Glomerular endothelial cell (primary cell): ENCODE results near the gene SLC22A16. TPM values are rescaled to one million over a fixed set of nuclear protein-coding genes. Genes with fewer than 3 reads are reported as not detected.
"Not testable (repeated sequence)": the region's sequence is repeated elsewhere in the genome, so short reads cannot be mapped to it uniquely, and the experiment has no call there.

Source experiments
- DNase-seq: peaks from one replicate; pipeline ENCODE4 v3.0.0-alpha.2; 2011; ENCODE audit warnings: low read depth, low spot score; ENCODE audit errors: extremely low read depth
- total RNA-seq: library from RNA; depleted of rRNA; stranded (reverse); fragments of >200 nt; gene quantifications from 2 replicates; pipeline ENCODE4 v1.2.3, GENCODE V29; 2015

The SLC22A16 gene, protein sequence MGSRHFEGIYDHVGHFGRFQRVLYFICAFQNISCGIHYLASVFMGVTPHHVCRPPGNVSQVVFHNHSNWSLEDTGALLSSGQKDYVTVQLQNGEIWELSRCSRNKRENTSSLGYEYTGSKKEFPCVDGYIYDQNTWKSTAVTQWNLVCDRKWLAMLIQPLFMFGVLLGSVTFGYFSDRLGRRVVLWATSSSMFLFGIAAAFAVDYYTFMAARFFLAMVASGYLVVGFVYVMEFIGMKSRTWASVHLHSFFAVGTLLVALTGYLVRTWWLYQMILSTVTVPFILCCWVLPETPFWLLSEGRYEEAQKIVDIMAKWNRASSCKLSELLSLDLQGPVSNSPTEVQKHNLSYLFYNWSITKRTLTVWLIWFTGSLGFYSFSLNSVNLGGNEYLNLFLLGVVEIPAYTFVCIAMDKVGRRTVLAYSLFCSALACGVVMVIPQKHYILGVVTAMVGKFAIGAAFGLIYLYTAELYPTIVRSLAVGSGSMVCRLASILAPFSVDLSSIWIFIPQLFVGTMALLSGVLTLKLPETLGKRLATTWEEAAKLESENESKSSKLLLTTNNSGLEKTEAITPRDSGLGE
- not detected in 2 replicates for total RNA-seq

DNA sequence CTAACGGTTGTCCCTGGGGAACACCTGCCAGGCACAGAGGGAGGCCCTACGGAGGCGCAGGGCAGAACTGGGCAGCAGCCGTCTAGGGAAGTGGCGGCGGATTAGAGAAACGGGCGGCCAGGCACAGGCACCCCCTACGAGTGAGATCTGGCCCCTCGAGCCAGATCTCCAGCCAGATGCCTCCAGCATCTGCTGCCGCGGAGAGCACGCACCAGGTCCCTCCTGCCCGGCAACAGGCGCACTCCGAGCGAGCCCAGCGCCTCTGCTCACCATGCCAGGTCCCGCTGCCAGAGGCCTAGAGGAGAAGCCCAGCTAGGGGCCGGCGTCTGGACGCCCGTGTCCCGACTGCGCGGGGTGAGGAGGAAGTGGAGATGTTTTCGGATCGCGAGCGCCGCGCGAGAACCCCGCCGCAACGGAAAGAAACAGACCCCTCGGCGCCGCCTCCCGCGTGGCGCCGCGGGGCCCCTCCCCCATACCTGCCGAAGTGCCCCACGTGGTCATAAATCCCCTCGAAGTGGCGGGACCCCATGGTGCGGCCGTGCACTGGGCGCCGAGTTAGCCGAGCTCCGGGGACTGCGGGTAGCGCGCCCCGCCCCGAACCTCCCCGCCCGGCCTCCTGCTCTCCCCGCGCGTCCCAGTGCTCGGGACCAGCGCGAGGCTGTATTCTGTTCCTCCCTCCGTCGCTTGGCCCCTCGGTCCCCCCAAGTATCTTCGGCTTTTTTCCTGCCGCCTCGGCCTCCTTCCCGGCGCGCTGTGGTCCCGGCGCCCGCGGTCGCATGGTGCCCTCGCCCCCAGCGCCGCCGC lies at the start of gene SLC22A16:
TSS of gene SLC22A16 (minus strand) at position 568 of the 804 bp plus-strand sequence. CDS start at position 529, 39 bp downstream.
- no peak for DNase-seq

DNA sequence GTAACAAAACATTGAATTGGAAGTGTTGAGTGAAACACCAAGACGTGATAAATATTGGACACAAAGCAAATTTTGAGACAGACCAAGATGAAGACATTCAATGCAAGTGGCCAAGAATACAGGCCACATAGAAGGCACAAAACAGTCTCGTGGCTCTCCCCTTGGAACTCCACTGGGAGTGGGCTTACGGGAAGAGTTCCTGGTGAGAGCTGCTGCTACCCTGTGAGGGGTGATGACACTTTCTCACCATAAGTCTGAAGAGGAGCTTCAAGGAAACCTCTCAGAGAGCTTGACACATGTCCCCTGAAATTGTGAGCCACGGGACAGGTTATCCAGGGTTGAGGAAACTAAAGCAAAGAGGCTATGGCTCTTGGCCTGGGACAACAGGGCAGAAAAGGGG lies 48.6 kb upstream of the SLC22A16 start:
- DNase-seq = no peak

DNA sequence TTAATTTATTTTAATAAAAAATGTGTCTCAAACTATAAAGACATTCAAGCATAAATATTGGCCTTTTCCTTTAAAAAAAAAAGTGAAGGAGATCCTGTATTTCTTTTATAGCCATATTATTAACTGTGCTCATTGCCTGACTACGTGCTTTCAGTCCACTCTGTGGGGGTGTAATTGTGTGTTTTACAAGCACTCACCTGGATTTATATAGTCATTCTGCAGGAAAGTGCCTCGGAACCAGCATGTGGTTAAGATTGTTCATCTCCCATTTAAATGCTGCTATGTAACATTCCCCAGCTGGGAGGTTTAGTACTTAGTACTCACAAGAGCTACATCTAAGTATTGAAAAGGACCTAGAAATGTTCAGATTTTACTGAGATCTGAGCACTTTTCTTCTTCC lies 47.9 kb upstream of the SLC22A16 start:
- DNase-seq = no peak

DNA sequence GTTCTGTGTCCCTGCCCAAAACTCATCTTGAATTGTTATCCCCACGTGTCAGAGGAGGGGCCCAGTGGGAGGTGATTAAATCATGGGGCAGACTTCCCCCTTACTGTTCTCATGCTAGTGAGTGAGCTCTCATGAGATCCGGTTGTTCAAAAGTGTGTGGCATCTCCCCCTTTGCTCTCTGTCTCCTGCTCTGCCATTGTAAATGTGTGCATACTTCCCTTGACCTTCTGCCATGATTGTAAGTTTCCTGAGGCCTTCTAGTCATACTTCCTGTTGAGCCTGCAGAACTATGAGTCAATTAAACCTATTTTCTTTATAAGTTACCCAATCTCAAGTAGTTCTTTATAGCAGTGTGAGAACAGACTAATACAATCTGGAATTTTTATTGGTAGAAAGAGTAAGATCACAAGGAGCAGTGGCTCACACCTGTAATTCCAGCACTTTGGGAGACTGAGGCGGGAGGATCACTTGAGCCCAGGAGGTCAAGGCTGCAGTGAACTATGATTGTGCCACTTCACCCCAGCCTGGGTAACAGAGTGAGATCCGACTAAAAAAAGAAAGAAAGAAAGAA lies 47.1 kb upstream of the SLC22A16 start:
- DNase-seq = no peak

DNA sequence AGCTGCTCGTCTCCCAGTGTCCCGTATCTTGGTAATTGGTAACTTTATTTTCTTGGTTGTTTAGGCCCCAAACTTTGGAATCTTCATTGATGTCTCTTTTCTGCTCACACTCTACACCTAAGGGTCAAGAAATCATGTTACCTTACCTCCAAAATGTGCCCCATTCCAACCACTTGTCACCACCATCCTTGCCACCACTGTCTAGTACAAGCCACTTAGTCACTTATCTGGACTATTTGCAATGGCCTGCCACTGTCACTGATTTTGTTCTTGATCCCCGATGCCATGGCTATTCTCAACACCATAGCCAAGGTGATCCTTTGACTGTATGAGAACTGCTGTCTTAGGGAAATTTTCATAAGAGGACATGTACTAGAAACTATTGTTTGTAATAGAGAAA lies 46.0 kb upstream of the SLC22A16 start:
- DNase-seq = no peak

DNA sequence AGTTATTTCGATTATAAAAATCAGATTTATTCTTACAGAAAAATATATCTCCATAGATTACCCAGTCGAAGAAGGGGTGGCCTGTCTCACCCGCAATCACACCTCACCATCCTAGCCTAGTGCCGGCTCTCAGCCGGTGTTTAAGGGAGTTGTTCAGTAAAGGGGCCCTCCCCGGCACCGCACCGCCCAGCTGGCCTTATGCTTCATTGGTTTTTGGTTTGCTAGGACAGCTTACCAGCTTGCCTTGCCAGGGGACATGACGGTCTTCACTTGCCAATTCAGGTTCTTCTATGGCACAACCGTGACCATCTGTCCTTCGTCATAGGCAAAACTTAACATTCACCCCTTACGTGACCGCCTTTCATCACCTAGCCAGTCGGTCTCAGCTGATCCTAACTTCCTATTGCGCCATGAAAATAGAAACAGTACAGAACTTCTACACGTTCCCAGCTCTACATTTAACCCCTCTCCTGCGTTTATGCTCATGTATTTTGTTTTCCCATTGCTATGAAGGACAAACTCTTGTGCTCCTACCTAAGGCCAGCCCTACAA lies 44.7 kb upstream of the SLC22A16 start:
- no peak for DNase-seq

DNA sequence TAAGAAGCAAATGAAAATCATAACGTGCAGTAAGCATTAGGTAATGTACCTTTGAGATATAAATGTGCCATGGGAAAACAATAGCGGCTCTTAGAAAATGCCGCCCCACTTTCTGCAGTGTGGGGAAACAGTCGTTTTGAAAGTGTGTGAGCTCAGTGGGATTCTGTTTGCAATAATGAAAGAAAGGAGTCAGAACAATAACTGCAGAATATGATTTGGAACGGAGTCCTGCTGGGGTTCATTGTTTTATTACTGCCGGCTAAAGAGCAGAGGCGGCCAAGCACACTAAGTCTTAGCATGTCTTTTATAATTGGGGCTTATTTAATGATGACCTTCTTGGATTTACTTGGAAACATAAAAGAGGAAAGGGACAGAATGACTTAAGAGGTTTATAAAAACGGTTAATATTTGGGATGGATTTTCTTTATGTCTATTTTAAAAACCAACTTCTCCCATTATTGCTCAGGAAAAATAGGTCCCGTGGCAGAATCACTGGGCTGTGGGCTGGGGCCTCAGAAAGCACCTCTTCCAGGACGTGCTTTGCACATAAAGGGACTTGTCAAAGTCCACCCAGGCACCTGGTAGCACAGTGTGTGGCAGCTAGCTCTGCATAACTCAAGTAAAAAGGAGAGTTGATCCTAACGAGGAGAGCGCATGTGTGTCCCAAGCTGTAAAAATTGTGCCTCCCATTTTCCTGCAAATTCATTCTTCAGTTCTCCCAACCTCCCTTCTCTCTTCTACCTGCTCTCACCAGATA lies 44.0 kb upstream of the SLC22A16 start:
- no peak for DNase-seq

DNA sequence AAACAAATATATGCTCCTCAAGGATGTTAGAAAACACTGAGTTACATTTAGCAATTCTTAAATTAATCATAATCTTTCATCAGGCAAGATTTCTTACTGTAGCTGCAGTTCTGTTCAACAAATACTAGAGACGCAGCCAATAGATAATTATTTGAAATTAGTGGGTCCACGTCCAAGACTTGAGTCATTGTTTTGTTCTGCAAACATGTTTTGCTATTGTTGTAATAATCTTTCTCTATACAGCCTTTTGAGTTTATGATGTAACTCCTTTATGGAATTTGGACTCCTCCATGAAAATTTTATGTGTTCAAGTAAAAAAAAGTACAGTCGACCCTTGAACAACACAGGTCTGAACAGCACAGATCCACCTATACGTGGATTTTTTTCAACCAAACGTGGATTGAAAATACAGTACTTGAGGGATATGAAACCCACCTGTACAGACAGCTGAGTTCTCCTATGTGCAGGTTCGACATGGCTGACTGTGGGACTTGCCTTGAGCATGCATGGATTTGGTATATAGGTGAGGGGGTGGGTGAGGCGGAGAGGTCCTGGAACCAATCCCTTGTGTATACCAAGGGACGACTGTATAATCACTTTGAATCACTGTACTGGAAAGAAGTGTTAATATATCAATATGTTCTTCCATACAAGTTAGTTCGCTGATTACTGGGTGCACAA lies 41.3 kb upstream of the SLC22A16 start:
- DNase-seq = no peak

DNA sequence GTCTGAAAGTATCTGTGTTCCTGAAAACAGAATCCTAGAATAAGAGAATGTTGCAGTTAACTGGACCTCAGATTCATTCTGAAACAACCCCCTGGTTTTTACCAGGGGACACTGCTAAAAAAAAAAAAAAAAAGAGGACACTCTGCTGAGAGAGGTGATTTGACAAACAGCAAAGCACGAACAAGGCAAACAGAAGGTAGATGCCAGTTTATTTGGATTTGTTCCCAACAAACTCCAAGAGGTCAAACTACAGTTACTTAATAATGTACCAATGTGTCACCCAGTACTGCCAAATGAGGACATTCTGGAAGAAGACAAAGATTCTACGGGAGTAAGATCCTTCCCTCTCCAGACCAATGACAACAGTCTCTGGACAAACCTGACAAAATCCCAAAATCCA lies 40.6 kb upstream of the SLC22A16 start:
- DNase-seq = no peak

DNA sequence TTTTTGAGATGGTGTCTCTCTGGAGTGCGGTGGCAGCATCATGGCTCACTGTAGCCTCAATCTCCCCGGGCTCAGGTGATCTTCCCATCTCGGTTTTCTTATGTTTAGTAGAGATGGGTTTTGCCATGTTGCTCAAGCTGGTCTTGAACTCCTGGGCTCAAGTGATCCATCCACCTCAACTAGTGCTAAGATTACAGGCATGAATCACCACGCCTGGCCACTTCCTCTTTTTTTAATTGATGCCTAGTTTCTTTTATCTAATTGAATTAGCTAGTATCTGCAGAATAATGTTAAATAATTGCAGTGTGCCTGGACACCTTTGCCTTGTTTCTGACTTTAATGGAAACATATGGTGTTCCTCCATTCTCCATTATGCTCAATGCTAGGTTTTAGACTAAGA lies 38.4 kb upstream of the SLC22A16 start:
- no peak for DNase-seq

DNA sequence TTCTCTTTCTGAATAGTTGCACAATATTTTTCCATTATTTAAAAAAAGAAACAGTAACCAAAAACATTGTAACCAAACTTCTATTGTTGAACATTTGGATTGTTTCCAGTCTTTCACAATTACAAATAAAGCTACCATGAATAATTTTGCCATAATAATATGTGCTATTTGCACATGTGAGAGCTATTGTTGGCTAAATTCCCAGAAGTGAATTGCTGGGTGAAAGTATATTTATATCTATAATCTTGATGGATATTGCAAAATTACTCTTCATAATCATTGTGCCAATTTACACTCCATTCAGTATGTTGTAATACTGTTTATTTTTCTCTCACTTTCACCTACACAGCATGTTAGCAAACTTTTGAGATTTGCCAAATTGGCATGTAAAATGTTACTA lies 36.6 kb upstream of the SLC22A16 start:
- DNase-seq = no peak

DNA sequence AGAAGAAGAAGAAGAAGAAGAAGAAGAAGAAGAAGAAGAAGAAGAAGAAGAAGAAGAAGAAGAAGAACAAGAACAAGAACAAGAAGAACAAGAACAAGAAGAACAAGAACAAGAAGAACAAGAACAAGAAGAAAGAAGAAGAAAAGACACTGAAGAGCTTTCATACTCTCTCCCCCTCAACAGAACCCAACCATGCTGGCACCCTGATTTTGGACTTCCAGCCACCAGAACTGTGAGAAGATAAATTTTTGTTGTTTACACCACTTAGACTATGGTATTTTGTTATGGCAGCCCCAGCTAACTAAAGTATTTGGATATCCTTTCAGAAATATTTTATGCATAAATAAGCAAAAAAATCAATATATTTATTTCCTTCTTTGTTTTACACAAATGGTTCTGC lies 36.1 kb upstream of the SLC22A16 start:
- DNase-seq = not testable (repeated sequence)

DNA sequence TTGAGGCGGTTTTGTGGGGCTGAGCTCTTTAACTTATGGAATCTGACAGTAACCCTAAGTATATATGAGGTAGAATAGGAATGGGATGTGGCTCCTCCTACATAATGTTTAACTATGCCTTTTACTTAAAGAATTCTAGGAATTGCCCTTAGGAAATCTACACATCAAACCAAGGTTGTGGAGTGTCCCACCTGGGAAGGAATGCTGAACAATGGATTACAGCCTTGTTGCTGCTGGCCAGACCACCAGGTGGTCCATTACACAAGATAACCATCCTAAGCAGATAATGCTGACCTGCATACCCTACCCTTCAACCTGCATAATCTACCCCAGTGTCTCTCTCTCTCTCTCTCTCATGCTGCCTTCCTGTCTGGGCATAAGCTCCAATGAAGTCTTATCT lies 35.0 kb upstream of the SLC22A16 start:
- DNase-seq = no peak

DNA sequence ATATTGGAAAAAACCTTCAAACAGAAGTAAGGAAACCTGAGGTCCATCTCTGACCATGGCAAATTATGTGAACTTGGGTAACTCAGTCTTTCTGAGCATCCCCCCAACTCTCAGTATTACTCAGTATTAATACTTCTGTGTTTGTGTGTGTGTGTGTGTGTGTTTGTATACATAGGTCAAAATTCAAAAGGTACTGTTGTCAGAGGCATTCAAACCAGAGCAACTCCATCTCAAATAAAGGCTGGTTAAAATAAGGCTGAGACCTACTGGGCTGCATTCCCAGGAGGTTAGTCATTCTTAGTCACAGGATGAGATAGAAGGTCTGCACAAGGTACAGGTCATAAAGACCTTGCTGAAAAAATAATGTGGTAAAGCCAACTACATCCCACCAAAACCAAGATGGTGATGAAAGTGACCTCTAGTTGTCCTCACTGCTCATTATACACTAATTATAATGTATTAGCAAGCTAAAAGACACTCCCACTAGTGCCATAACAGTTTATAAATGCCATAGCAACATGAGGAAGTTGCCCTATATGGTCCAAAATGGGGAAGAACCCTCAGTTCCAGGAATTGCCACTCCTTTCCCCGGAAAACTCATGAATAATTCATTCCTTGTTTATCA lies 33.3 kb upstream of the SLC22A16 start:
- peak; percentile 77 for DNase-seq

DNA sequence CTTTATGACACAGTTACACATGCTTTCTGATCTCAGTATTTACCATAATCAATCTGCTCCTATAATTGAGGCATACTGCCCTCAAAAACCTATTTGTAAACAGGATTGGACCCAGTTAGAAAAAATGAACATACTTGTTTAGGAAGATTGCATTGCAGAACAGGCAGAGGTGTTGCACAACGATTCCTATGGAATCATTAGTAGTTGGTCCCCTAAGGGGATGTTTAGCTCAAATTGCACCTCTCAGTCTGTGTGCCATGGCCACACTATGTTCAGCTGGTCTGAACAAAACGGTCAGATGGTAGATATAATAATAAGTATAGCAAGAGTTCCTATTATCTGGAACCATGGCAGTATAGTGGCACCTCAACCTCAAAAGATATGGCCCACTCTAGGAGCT lies 28.5 kb upstream of the SLC22A16 start:
- not testable (repeated sequence) for DNase-seq

DNA sequence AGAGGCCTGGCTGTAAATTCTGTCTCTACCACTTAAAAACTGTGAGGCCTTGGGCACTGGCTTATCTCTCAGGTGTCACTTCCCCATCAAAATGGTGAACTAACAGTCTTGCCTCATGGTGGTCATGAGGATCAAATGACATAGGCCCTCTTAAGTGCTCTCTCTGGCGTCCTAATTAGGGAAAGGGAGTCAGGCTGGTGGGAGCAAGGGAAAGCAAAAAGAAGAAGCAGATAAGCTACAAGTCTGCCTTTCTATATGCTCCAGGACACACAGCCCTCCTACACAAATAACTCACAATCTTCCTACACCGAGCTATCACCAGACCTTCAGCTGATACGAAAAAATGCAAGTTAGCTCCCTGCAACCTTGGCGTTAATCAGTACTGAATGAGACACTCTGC lies 19.5 kb upstream of the SLC22A16 start:
- DNase-seq = no peak

DNA sequence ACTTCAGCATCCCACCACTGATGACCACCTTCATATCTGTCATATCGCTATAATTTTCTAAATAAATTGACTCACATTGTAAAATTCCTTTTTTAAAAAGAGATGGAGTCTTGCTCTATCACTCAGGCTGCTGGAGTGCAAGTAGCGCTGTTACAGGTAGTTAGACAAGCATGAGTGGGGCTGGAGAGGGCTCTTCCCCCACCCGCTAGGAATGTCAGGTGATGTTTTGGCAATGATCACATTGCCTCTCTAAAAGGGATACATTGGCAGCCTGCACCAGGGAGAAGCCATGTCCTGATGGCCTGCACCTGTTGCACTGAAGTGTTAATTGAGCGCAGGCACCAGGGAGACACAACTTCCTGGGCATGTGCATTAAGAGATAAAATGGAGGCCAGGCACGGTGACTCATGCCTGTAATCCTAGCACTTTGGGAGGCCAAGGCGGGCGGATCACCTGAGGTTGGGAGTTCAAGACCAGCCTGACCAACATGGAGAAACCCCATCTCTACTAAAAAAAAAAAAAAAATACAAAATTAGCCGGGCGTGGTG lies 16.9 kb upstream of the SLC22A16 start:
- DNase-seq = no peak

DNA sequence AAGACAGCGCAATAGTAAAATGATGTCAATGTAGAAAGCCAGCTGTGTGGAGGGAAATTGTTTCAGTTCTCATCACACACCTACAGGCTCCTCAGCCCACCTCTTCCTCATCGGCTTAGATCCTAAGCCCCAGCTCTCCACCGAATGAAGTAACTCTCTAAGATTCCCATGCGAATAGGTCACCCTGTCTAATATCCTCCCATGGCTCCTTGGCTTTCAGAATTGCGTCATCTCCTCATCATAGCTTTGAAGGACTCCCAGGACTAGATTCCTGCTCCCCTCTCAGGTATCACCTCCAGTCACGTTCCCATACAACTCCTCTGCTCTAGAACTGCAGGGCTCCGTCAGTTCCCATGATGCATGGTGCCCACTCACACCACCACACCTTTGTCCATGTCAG lies 16.2 kb upstream of the SLC22A16 start:
- DNase-seq = no peak
